Measurements from ENCODE around the gene PGAP3. TPM values are rescaled to one million over a fixed set of nuclear protein-coding genes. Genes with fewer than 3 reads are reported as not detected.

Gene PGAP3
- total RNA-seq, 1 donor from 2014 or later = 12.2 TPM

- Histone ChIP-seq H2AFZ (ENCODE audit: low read depth, low read length) (no peak overlapping the region), H3K27ac (ENCODE audit: low read depth, low read length) (no peak overlapping the region), H3K4me2 (ENCODE audit: low read length) (no peak overlapping the region), H3K9ac (ENCODE audit: low read length) (no peak overlapping the region), H3K36me3 (ENCODE audit: insufficient read depth, low read length) (no peaks in the 10 kb centered on the region), H4K20me1 (ENCODE audit: insufficient read depth, low read length) (no peaks in the 10 kb centered on the region), H3K9me3 (ENCODE audit: insufficient read depth, low read depth, low read length) (no peaks in the 10 kb centered on the region), H3K79me2 (ENCODE audit: insufficient read depth, low read length) (no peaks in the 10 kb centered on the region), H3K27me3 (ENCODE audit: insufficient read depth, low read length) (no peaks in the 10 kb centered on the region), H3K4me3 (ENCODE audit: insufficient read depth, low read depth, low read length) (no peak overlapping the region), H3K4me1 (ENCODE audit: insufficient read depth, low read length) (no peaks in the 10 kb centered on the region)
- no peak for DNase-seq (ENCODE audit: low read depth)
- Mint-ChIP-seq H3K27me3 (ENCODE audit: low read depth, unreplicated experiment) (peaks cover 26% of the 10 kb centered on the region), H3K9me3 (ENCODE audit: unreplicated experiment) (no peaks in the 10 kb centered on the region), H3K36me3 (ENCODE audit: low read depth, unreplicated experiment) (peaks cover 10% of the 10 kb centered on the region), H3K4me1 (ENCODE audit: low read depth, unreplicated experiment) (peaks cover 3% of the 10 kb centered on the region), H3K4me3 (ENCODE audit: unreplicated experiment) (no peak overlapping the region), H3K27ac (ENCODE audit: unreplicated experiment) (no peak overlapping the region)
- FAIRE-seq = no peak
- TF ChIP-seq CTCF (IDR thresholded peaks at IDR 0.05; ENCODE audit: insufficient read depth, low read depth, low read length) (no peak), EZH2 (IDR thresholded peaks at IDR 0.05; ENCODE audit: insufficient read depth, low read length) (no peak)
These were observed 10.1 kb downstream of the PGAP3 start for GRCh38 chr17:39677542-39678339.

GRCh38 chr17:39677072-39677471 is 10.8 kb downstream of the PGAP3 start:
- Mint-ChIP-seq H3K36me3 (ENCODE audit: low read depth, unreplicated experiment) (peaks cover 10% of the 10 kb centered on the region), H3K27ac (ENCODE audit: unreplicated experiment) (no peak overlapping the region), H3K4me1 (ENCODE audit: low read depth, unreplicated experiment) (peaks cover 3% of the 10 kb centered on the region), H3K4me3 (ENCODE audit: unreplicated experiment) (no peak overlapping the region), H3K27me3 (ENCODE audit: low read depth, unreplicated experiment) (peaks cover 33% of the 10 kb centered on the region), H3K9me3 (ENCODE audit: unreplicated experiment) (no peaks in the 10 kb centered on the region)
- Histone ChIP-seq H2AFZ (ENCODE audit: low read depth, low read length) (no peak overlapping the region), H3K27ac (ENCODE audit: low read depth, low read length) (no peak overlapping the region), H4K20me1 (ENCODE audit: insufficient read depth, low read length) (no peaks in the 10 kb centered on the region), H3K27me3 (ENCODE audit: insufficient read depth, low read length) (peaks cover under 1% of the 10 kb centered on the region), H3K9ac (ENCODE audit: low read length) (no peak overlapping the region), H3K4me3 (ENCODE audit: insufficient read depth, low read depth, low read length) (no peak overlapping the region), H3K79me2 (ENCODE audit: insufficient read depth, low read length) (no peaks in the 10 kb centered on the region), H3K4me1 (ENCODE audit: insufficient read depth, low read length) (no peaks in the 10 kb centered on the region), H3K9me3 (ENCODE audit: insufficient read depth, low read depth, low read length) (no peaks in the 10 kb centered on the region), H3K4me2 (ENCODE audit: low read length) (no peak overlapping the region), H3K36me3 (ENCODE audit: insufficient read depth, low read length) (no peaks in the 10 kb centered on the region)
- TF ChIP-seq CTCF (IDR thresholded peaks at IDR 0.05; ENCODE audit: insufficient read depth, low read depth, low read length) (no peak), EZH2 (IDR thresholded peaks at IDR 0.05; ENCODE audit: insufficient read depth, low read length) (no peak)
- DNase-seq (ENCODE audit: low read depth) = no peak
- no peak for FAIRE-seq

GRCh38 chr17:39676198-39676819 is 11.5 kb downstream of the PGAP3 start:
- H3K4me1 ChIP-seq (ENCODE audit: insufficient read depth, low read length) = no peaks in the 10 kb centered on the region
- no peak overlapping the region for H3K27ac Mint-ChIP-seq (ENCODE audit: unreplicated experiment)
- H3K9me3 ChIP-seq (ENCODE audit: insufficient read depth, low read depth, low read length) = no peaks in the 10 kb centered on the region
- H3K27ac ChIP-seq (ENCODE audit: low read depth, low read length) = no peak overlapping the region
- no peak overlapping the region for H3K9ac ChIP-seq (ENCODE audit: low read length)
- peaks cover 10% of the 10 kb centered on the region for H3K36me3 Mint-ChIP-seq (ENCODE audit: low read depth, unreplicated experiment)
- TF ChIP-seq EZH2 (IDR thresholded peaks at IDR 0.05; ENCODE audit: insufficient read depth, low read length) (no peak), CTCF (IDR thresholded peaks at IDR 0.05; ENCODE audit: insufficient read depth, low read depth, low read length) (no peak)
- DNase-seq (ENCODE audit: low read depth) (no peak), FAIRE-seq (no peak)
- H2AFZ ChIP-seq (ENCODE audit: low read depth, low read length) = no peak overlapping the region
- no peaks in the 10 kb centered on the region for H3K79me2 ChIP-seq (ENCODE audit: insufficient read depth, low read length)
- H3K27me3 ChIP-seq (ENCODE audit: insufficient read depth, low read length) = peaks cover 8% of the 10 kb centered on the region
- no peaks in the 10 kb centered on the region for H3K9me3 Mint-ChIP-seq (ENCODE audit: unreplicated experiment)
- H3K4me2 ChIP-seq (ENCODE audit: low read length) = no peak overlapping the region
- H3K4me3 ChIP-seq (ENCODE audit: insufficient read depth, low read depth, low read length) = no peak overlapping the region
- peaks cover 39% of the 10 kb centered on the region for H3K27me3 Mint-ChIP-seq (ENCODE audit: low read depth, unreplicated experiment)
- H3K4me1 Mint-ChIP-seq (ENCODE audit: low read depth, unreplicated experiment) = peaks cover 3% of the 10 kb centered on the region
- no peaks in the 10 kb centered on the region for H4K20me1 ChIP-seq (ENCODE audit: insufficient read depth, low read length)
- H3K4me3 Mint-ChIP-seq (ENCODE audit: unreplicated experiment) = no peak overlapping the region
- no peaks in the 10 kb centered on the region for H3K36me3 ChIP-seq (ENCODE audit: insufficient read depth, low read length)
